IPS-18c (cell line): Measurements from ENCODE around the gene MBL2.

Experiments
- H3K4me3 ChIP-seq: 2 replicates; pipeline ENCODE4 v1.7.0; 2013; ENCODE audit warnings: low read depth, mild to moderate bottlenecking, low read length, moderate library complexity; ENCODE audit not compliant: insufficient read depth
- H3K9me3 ChIP-seq: one replicate; pipeline ENCODE4 v1.6.1; 2013; ENCODE audit warnings: mild to moderate bottlenecking, low read length, moderate library complexity; ENCODE audit not compliant: control insufficient read depth, insufficient read depth

MBL2 gene

GRCh38 chr10:52772623-52773022 is at the start of gene MBL2:
Gene MBL2, minus strand, starts transcription at chr10:52772784. Its CDS starts 1,149 bp downstream, at chr10:52771635.
- H3K9me3 ChIP-seq = no peaks in the 10 kb centered on the region
- no peak within 1 kb of the TSS for H3K4me3 ChIP-seq

- no peaks in the 10 kb centered on the region for H3K9me3 ChIP-seq
Observed at GRCh38 chr10:52820309-52820708, 47.7 kb upstream of the MBL2 start.

GRCh38 chr10:52818019-52818418 is 45.4 kb upstream of the MBL2 start:
- no peak overlapping the region for H3K4me3 ChIP-seq
- H3K9me3 ChIP-seq = no peaks in the 10 kb centered on the region

More at GRCh38 chr10:52820309-52820708, 47.7 kb upstream of the MBL2 start:
- H3K4me3 ChIP-seq = no peak overlapping the region

- no peaks in the 10 kb centered on the region for H3K9me3 ChIP-seq
- no peak overlapping the region for H3K4me3 ChIP-seq
Observed at GRCh38 chr10:52814506-52814905, 41.9 kb upstream of the MBL2 start.

GRCh38 chr10:52811776-52812175 is 39.2 kb upstream of the MBL2 start:
- no peak overlapping the region for H3K4me3 ChIP-seq
- H3K9me3 ChIP-seq = no peaks in the 10 kb centered on the region

- no peaks in the 10 kb centered on the region for H3K9me3 ChIP-seq
- H3K4me3 ChIP-seq = no peak overlapping the region
Observed at GRCh38 chr10:52810761-52811160, 38.2 kb upstream of the MBL2 start.

- H3K4me3 ChIP-seq = no peak overlapping the region
- no peaks in the 10 kb centered on the region for H3K9me3 ChIP-seq
Observed at GRCh38 chr10:52807803-52808202, 35.2 kb upstream of the MBL2 start.

GRCh38 chr10:52805414-52806285 is 33.1 kb upstream of the MBL2 start:
- Histone ChIP-seq H3K4me3 (no peak overlapping the region), H3K9me3 (no peaks in the 10 kb centered on the region)

- H3K4me3 ChIP-seq = no peak overlapping the region
- no peaks in the 10 kb centered on the region for H3K9me3 ChIP-seq
Observed at GRCh38 chr10:52801947-52802346, 29.4 kb upstream of the MBL2 start.

- H3K4me3 ChIP-seq = no peak overlapping the region
- peaks cover 2% of the 10 kb centered on the region for H3K9me3 ChIP-seq
Observed at GRCh38 chr10:52786098-52786497, 13.5 kb upstream of the MBL2 start.

GRCh38 chr10:52785418-52785817 is 12.8 kb upstream of the MBL2 start:
- H3K4me3 ChIP-seq = no peak overlapping the region
- peaks cover 2% of the 10 kb centered on the region for H3K9me3 ChIP-seq

GRCh38 chr10:52783726-52784125 is 11.1 kb upstream of the MBL2 start:
- H3K4me3 ChIP-seq = no peak overlapping the region
- H3K9me3 ChIP-seq = peaks cover 2% of the 10 kb centered on the region

GRCh38 chr10:52782554-52782953 is 10.0 kb upstream of the MBL2 start:
- Histone ChIP-seq H3K4me3 (no peak overlapping the region), H3K9me3 (peaks cover 2% of the 10 kb centered on the region)

GRCh38 chr10:52780391-52781155 is 8.0 kb upstream of the MBL2 start:
- H3K4me3 ChIP-seq = no peak overlapping the region
- H3K9me3 ChIP-seq = no peaks in the 10 kb centered on the region

- Histone ChIP-seq H3K4me3 (no peak overlapping the region), H3K9me3 (no peaks in the 10 kb centered on the region)
Observed at GRCh38 chr10:52779541-52780390, 7.2 kb upstream of the MBL2 start.

GRCh38 chr10:52778511-52779392 is 6.2 kb upstream of the MBL2 start:
- no peaks in the 10 kb centered on the region for H3K9me3 ChIP-seq
- H3K4me3 ChIP-seq = no peak overlapping the region
